Fibroblast of peridontal ligament (primary cell): Measurements from ENCODE around the gene TGFBR3.

Source experiments
- DNase-seq: peaks from one replicate; pipeline ENCODE4 v3.0.0-alpha.2; 2010; ENCODE audit errors: extremely low read depth

Gene TGFBR3

DNA sequence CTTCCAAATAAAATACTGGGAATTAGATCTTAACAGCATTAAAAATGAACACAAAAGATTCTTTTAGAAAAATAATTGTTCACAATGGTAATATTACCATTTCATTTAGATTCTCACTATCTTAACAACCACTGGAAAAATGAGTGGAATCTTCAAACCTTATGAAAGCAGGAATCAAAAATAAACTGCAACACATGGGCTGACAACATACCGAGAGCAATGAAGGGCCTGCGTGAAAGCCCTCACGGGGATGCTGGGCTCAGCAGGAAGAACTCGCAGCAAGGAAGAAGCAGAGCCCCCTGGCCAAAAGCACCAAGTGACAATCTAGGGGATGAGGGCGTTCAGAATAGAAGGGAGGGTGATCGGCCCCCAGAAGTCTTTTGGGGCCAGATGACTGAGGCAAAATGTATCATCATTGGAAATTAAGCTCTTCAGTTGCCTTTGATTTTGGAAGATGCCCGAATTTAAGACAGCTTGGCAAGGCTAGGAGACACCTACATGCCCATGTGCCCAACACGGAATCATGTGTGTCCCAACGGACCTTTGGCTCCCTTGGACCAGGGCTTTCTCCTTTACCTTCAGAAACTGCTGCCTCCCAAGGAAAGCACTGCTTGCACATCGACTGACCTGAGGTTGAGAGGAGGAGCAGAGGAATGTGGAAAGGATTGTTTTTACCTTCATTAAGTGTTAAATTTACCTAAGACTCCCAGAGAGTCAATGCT lies 103.9 kb downstream of the TGFBR3 start:
- DNase-seq: no peak

DNA sequence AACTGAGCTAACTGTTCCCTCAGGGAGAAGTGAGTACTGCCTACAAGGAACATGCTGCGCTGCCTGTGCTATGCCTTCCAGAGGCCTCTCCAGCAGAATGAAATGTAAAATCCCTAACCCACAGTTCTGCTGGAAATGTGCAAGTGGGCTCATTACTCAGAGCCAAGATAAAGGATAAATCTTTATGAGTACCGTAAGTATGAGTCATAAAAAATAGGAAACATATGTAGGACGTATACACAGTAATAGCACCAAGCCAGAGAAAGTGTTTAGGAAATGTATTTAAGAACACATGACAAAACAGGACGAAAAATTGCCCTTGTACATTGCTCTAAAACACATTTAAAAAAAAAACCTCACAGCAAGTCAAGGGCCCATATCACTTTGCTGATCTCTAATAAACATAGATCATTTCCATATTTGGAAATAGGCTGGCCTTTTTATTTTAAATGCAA lies 104.6 kb downstream of the TGFBR3 start:
- DNase-seq: peak; percentile 95

DNA sequence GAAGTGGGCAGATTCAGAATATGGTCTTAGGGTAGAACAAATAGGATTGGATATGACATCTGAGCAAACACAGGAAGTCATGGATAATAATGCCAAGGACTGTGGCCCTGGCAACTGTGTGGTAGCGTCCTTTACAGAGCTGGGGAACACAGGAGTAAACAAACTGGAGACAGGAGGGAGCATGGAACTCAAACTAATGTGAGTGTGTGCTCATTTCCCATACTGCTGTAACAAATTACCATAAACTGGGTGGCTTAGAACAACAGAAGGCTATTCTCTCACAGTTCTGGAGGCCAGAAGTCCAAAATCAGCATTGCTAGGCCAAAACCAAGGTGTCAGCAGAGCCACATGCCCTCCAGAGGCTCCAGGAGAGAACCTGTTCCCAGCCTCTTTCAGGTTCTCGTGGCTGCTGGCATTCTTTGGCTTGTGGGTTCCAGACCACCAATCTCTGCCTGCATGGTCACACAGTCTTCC lies 106.4 kb downstream of the TGFBR3 start:
- DNase-seq: no peak

DNA sequence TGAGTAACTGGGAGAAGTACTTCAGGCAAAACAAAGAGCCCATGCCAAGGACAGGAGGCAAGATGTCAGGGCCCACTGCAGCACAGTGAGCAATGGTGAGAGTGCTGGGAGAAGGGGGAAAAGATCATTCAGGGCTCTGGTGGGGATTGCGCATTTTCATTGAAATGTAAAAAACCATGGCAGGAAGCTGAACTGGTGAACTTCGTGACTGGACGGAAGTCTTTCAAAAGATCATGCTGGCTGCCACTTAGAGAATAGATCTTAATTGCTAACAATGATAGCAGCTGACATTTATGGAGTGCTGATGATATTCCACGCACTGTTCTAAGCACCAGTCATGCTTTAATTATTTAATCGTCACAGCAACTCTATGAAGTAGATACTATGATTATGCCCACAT lies 107.0 kb downstream of the TGFBR3 start:
- DNase-seq: no peak

DNA sequence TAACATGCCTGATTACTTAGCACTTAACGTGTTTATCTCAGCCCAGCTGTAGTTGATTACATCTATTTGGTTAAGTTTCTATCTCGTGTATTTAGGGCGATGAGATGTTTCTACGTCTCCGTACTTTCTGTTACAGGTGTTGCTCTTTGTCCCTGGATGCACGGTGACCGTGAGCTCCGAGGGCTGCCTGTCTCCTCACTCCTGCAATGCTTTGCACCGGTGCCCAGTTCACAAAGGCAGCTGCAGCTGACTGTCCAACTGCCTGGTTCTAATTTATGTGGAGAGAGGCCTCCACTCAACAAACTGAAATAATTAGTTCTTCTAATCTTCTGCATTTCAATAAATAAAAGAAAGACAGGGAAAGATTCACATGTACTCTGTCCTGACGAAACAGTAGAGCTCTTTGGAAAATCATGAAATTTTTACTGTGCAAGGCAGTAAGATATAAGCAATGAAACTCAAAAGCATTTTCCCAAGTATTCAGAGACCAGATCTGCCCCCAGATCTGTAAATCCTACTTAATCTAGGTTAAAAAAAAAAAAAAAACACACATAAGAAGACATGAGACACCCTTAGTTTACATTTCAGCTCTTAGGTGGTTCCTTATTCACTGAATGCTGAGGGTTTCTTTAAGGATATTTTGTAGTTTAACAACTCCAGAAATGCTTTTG lies 108.2 kb downstream of the TGFBR3 start:
- DNase-seq: no peak

DNA sequence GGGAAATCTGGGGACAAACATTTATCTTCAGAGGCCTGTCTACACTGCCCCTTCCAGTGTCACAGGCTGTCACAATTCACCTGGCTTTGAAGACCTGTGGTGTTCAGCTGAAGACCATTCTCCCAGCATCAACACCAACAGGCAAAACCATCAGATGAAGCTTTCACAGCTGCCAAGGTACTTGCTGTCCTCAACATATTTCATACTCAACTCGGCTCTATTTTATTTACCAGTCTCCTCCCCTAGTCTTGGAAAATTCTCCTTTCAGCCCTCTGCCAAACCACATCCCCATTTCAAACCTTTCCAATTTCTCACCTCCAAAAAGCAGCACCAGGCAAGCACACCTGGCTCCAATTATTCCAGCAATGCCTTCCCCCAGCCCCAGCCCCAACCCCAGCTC lies 108.8 kb downstream of the TGFBR3 start:
- no peak for DNase-seq

GRCh38 chr1:91776068-91776794 lies 109.7 kb downstream of the TGFBR3 start:
- no peak for DNase-seq

DNA sequence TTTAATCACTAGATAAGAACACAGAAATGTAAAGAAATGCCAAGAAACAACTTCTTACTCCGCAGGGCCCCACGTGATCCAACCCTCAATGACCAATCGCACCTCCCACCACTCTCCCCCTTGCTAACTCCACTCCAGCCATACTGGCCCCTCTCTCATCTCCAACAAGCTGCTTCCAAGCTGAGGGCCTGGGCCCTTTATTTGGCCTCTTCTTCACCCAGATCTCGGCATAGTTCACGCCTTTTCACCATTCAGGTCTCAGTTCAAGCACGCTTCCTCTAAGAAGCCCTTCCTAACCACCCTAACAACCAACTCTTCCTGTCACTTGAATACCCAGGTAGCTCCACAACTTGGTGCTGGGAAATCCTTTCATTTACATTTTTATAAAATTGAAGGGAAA lies 110.7 kb downstream of the TGFBR3 start:
- DNase-seq: no peak

- DNase-seq: peak; percentile 91
Observed at GRCh38 chr1:91774520-91775203, 111.3 kb downstream of the TGFBR3 start.

- no peak for DNase-seq
Observed at GRCh38 chr1:91771717-91772116, 114.2 kb downstream of the TGFBR3 start.

- DNase-seq: no peak
Observed at GRCh38 chr1:91770667-91771268, 115.2 kb downstream of the TGFBR3 start.

DNA sequence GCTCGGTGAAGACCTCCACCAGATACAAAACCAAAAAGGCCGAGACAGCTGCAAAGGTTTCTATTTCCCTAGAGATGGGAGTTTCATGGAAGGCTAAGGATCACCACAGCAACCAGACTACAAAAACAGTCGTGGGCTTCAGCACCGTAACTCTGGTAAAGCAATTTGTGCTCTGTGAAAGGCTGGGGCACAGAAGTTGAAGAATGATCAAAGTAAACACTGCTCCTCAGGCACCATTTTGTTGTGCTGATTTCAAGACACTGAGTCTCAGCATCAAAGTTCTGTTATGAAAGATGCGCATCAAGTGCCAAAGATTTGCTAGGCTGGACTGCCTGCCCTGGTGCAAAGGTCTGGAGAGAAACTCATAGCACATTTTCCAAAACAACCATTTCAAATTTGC lies 116.2 kb downstream of the TGFBR3 start:
- peak; percentile 77 for DNase-seq

- peak; percentile 62 for DNase-seq
Observed at GRCh38 chr1:91768786-91769725, 116.9 kb downstream of the TGFBR3 start.

GRCh38 chr1:91768120-91768519 lies 117.8 kb downstream of the TGFBR3 start:
- DNase-seq: no peak

- no peak for DNase-seq
Observed at GRCh38 chr1:91766883-91767282, 119.1 kb downstream of the TGFBR3 start.

GRCh38 chr1:91765880-91766443 lies 120.0 kb downstream of the TGFBR3 start:
- DNase-seq: no peak

GRCh38 chr1:91765293-91765692 lies 120.7 kb downstream of the TGFBR3 start:
- no peak for DNase-seq

GRCh38 chr1:91764471-91765115 lies 121.4 kb downstream of the TGFBR3 start:
- no peak for DNase-seq

- DNase-seq: no peak
Observed at GRCh38 chr1:91763252-91763651, 122.7 kb downstream of the TGFBR3 start.

DNA sequence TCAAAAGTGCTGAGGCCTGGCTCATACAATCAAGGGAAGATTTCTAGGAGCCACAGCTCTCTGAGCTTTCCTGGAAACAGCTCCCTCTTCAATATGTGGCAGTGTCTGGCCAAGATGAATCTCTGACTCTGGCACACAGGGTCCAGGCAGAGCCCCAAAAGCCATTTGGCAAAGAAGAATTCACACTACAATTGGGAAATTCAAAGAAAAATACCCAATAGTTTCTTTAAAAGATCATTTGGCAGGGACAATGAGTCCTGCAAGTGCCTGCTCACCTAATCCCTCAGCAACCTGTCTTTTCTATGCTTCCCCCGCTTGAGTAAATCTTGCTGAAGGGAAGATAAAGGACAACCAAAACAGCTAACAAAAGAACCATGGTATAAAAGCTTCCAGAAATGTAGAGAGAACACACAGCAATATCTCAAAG lies 124.6 kb downstream of the TGFBR3 start:
- DNase-seq: peak; percentile 44
